RWPE2 (cell line): ENCODE measurements around the gene EFNA5.

Experiments
- ATAC-seq: fragments of 200-7000 bp; cut with Tn5 transposase; 3 replicates; pipeline ENCODE4 v1.9.1; 2021; ENCODE audit warnings: low read depth
- DNase-seq: peaks from one replicate; pipeline ENCODE4 v3.0.0-alpha.2; 2020; ENCODE audit warnings: low spot score
- H3K27ac ChIP-seq: fragments of 450-650 bp; 2 replicates; pipeline ENCODE4 v1.5.1; 2017; ENCODE audit warnings: mild to moderate bottlenecking; ENCODE audit not compliant: poor library complexity, severe bottlenecking
- H3K27me3 ChIP-seq: fragments of 250-450 bp; sonication (Bioruptor Pico); 2 replicates; pipeline ENCODE4 v1.5.1; 2021; ENCODE audit warnings: mild to moderate bottlenecking, moderate library complexity; ENCODE audit not compliant: insufficient read depth, poor library complexity, severe bottlenecking
- H3K36me3 ChIP-seq: fragments of 250-450 bp; sonication (Bioruptor Pico); 2 replicates; pipeline ENCODE4 v1.5.1; 2020; ENCODE audit warnings: low read depth, mild to moderate bottlenecking, moderate library complexity
- H3K4me1 ChIP-seq: fragments of 250-450 bp; sonication (Bioruptor Pico); 2 replicates; pipeline ENCODE4 v1.5.1; 2021; ENCODE audit warnings: mild to moderate bottlenecking, moderate library complexity; ENCODE audit not compliant: insufficient read depth, poor library complexity, severe bottlenecking
- H3K4me3 ChIP-seq: fragments of 250-450 bp; sonication (Bioruptor Pico); 2 replicates; pipeline ENCODE4 v1.5.1; 2021; ENCODE audit warnings: mild to moderate bottlenecking, moderate library complexity; ENCODE audit not compliant: severe bottlenecking
- H3K9me3 ChIP-seq: fragments of 250-450 bp; sonication (Bioruptor Pico); 2 replicates; pipeline ENCODE4 v1.5.1; 2021; ENCODE audit warnings: mild to moderate bottlenecking, moderate library complexity; ENCODE audit not compliant: severe bottlenecking
- CTCF ChIP-seq: fragments of 450-650 bp; IDR thresholded peaks from one replicate; pipeline ENCODE4 v1.5.1; 2017; ENCODE audit warnings: mild to moderate bottlenecking, moderate library complexity; ENCODE audit not compliant: poor library complexity, severe bottlenecking

The EFNA5 gene

DNA sequence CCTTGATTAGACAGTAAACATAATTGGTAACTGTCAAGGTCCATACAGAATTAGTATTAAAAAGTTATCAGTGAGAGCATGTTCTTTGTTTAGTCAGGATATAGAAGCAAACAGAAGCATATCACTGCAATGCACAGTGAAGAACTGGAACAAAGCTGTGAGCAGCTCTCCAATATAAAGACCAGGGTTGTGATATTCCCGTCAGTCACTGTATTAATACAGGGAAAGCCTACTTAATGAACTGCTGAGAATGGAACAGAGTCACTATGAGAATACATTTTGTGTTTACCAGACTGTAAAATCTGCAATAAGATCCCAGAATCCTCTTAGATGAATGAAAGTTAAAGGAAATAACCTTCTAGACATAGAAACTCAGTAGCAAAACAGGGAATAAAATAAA is 58.2 kb downstream of the EFNA5 start:
- no peak for TF ChIP-seq CTCF
- DNase-seq: no peak
- no peak for ATAC-seq
- Histone ChIP-seq H3K4me1 (no peaks in the 10 kb centered on the region), H3K9me3 (no peaks in the 10 kb centered on the region), H3K4me3 (no peak overlapping the region), H3K27me3 (no peaks in the 10 kb centered on the region), H3K36me3 (no peaks in the 10 kb centered on the region), H3K27ac (no peak overlapping the region)

- TF ChIP-seq CTCF: no peak
- no peak overlapping the region for H3K4me3 ChIP-seq
- no peaks in the 10 kb centered on the region for H3K9me3 ChIP-seq
- H3K27me3 ChIP-seq: no peaks in the 10 kb centered on the region
- H3K4me1 ChIP-seq: no peaks in the 10 kb centered on the region
- no peaks in the 10 kb centered on the region for H3K36me3 ChIP-seq
- ATAC-seq: no peak
- no peak overlapping the region for H3K27ac ChIP-seq
- DNase-seq: no peak
These were observed 59.9 kb downstream of the EFNA5 start for GRCh38 chr5:107610798-107611197.

DNA sequence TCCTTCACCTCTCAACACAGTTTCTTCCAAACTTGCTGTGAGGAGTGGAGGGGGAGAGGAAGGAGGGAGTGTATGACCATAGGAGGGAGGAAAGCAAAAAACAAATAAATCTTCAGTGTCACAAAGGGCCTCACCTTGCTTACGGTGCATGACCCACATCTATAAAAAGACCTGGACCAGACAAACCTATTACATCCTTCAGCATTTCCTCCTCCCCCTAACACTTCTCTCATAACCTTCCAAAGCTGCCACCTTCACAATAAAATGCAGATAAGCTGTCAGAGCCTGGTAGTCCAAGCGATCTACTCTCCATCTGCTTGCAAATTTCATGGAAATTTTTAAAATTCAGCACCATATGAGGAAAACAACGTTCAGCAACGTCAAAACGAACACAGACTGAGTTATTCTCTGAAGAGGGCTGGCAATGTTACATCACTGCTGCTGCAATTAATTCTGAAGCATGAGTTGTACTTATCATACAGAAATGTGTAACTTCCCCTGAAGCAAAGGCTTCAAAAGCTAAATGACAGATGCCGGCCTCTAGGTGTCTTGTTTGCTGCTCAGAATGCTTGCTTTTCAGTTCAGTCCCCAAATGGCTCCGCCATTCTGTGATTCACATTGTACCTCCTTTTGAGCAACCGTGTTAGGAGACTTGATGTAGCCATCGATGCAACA is 62.9 kb downstream of the EFNA5 start:
- no peak for TF ChIP-seq CTCF
- H3K4me1 ChIP-seq: no peaks in the 10 kb centered on the region
- ATAC-seq (no peak), DNase-seq (no peak)
- H3K36me3 ChIP-seq: no peaks in the 10 kb centered on the region
- no peak overlapping the region for H3K4me3 ChIP-seq
- no peaks in the 10 kb centered on the region for H3K9me3 ChIP-seq
- no peak overlapping the region for H3K27ac ChIP-seq
- H3K27me3 ChIP-seq: no peaks in the 10 kb centered on the region

GRCh38 chr5:107607196-107607595 is 63.5 kb downstream of the EFNA5 start:
- no peak overlapping the region for H3K4me3 ChIP-seq
- TF ChIP-seq CTCF: no peak
- H3K36me3 ChIP-seq: no peaks in the 10 kb centered on the region
- no peaks in the 10 kb centered on the region for H3K9me3 ChIP-seq
- H3K27ac ChIP-seq: no peak overlapping the region
- ATAC-seq (no peak), DNase-seq (no peak)
- H3K4me1 ChIP-seq: no peaks in the 10 kb centered on the region
- H3K27me3 ChIP-seq: no peaks in the 10 kb centered on the region

DNA sequence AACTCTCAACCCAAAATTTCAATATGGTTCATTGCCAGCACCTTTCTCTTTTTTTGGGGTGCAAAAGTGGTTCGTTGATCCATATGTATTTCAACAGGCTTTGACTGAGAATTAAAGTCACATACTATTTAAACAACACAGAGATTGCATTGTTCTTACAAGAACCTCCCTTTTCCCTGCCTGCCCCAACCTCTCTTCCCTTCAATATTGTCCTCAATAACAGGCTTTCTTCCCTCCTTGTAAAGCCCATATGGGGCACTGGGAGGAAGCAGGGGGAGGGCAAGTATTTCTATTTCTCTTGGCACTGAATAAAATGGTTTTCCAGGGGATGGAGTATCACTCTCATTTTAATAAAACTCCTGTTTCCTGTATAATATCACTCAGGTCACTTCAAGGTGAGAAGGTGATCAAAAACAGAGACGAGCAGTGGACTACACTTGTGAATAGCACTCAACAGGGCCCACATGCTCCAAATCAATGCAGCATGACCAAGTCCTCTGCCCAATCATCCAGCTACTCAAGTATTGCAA is 65.1 kb downstream of the EFNA5 start:
- ATAC-seq: no peak
- Histone ChIP-seq H3K4me3 (no peak overlapping the region), H3K27ac (no peak overlapping the region), H3K4me1 (no peaks in the 10 kb centered on the region), H3K9me3 (no peaks in the 10 kb centered on the region), H3K36me3 (no peaks in the 10 kb centered on the region; the same call in 1 of the 2 replicates), H3K27me3 (no peaks in the 10 kb centered on the region)
- no peak for DNase-seq
- no peak for TF ChIP-seq CTCF
